GM13977 (cell line): ENCODE data around the gene FZD4.
"Not testable (repeated sequence)": the region's sequence is repeated elsewhere in the genome, so short reads cannot be mapped to it uniquely, and the experiment has no call there.

Experiments used
- DNase-seq: peaks from one replicate; pipeline ENCODE4 v3.0.0; 2012; ENCODE audit warnings: low spot score
- CTCF ChIP-seq: IDR thresholded peaks from 2 replicates; pipeline ENCODE4 v1.5.1; 2012; ENCODE audit warnings: mild to moderate bottlenecking, control low read depth; ENCODE audit not compliant: insufficient read depth; ENCODE audit errors: extremely low read depth, missing control alignments
- in situ Hi-C: fragments of 300-500 bp; cut with MboI; formaldehyde crosslinking; loops from one replicate; pipeline ENCODE4 v1.12.0; 2022; ENCODE audit warnings: low sequenced_read_pairs, low pct_unique_long_range_greater_than_20kb, mixed read lengths, inconsistent platforms; ENCODE audit not compliant: unreplicated experiment

Gene FZD4

DNA sequence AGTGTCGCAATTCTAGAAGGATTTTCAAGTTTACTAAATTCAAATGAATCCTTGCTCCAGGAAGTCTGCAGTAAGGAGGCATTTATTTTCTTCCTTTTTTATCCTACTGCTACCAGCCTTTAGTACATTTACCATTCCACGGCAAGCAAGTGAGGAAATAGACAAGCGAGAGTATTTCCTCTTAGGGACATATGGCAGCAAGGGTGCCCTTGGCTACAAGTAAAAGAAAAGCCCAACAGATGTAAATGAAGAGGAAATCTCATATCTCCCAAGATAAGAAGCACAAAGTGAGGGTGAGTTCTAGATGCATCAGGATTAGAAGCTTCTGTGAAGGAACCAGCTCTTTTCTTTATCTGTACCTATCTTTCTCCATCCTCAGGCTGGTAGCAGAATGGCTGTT lies 37.8 kb upstream of the FZD4 start:
- TF ChIP-seq CTCF: no peak
- in situ Hi-C loops: no loop called here

DNA sequence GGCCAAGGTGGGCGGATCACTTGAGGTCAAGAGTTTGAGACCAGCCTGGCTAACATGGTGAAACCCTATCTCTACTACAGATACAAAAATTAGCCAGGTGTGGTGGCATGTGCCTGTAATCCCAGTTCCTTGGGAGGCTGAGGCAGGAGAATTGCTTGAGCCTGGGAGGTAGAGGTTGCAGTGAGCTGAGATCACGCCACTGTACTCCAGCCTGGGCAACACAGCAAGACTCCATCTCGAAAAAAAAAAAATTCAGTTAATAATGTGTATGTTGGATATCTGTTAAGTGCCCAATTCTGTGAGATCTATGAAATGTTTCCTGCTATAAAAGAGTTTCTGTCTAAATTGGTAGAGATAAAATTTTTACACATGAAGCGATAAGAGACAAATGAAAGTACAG lies 37.1 kb upstream of the FZD4 start:
- DNase-seq, in situ Hi-C loops: not testable (repeated sequence)

More for the DNA sequence above, 37.8 kb upstream of the FZD4 start:
- no peak for DNase-seq

GRCh38 chr11:86991341-86991740 lies 36.1 kb upstream of the FZD4 start:
- no peak for TF ChIP-seq CTCF

DNA sequence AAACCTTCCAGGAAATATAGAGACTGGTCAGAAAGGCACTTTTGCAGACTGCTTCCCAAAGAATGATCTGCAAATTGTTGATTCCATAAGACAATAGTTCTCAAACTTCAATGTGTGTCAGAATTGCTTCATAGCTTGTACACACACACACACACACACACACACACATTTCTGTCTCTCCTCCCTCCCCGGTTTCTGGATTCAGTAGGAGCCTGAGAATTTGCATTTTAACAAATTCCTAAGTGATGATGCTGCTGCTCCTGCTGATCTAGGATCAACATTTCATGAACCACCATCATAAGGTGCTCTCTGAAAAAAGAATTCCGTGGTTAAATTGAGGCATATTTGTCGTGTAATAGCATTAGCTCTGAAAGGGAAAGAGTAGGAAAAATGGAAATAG lies 35.3 kb upstream of the FZD4 start:
- no peak for DNase-seq
- TF ChIP-seq CTCF: no peak
- in situ Hi-C loops: no loop called here

More at GRCh38 chr11:86991341-86991740, 36.1 kb upstream of the FZD4 start:
- in situ Hi-C loops: no loop called here
- DNase-seq: no peak

GRCh38 chr11:86990031-86990430 lies 34.8 kb upstream of the FZD4 start:
- in situ Hi-C loops: no loop called here
- no peak for DNase-seq
- TF ChIP-seq CTCF: no peak

DNA sequence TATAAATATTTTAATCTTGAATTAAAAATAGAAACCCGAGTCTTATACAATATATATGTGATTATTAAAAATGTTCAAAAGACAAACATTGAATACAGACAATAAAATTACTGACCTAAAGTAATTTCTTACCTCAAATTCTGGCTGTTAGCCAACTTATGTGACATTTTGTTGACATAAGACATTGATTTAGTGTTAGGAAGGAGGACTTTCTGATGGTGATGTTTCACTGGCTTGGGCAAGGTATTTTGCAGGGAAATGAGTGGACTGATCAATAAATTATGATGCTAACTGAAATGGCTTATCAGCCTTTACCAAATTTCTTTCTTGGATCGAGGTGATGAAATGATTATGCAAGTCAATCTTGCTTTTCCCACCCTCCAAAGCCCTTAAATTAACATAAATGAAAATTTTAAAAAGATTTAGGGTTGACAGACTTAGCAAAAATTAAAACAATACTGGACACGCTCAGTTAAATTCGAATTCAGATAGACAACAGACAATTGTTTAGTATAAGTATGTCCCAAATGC lies 33.2 kb upstream of the FZD4 start:
- in situ Hi-C loops: no loop called here
- TF ChIP-seq CTCF: no peak
- no peak for DNase-seq

GRCh38 chr11:86987679-86988078 lies 32.5 kb upstream of the FZD4 start:
- DNase-seq: no peak
- TF ChIP-seq CTCF: no peak
- in situ Hi-C loops: no loop called here
